Activated naive CD4-positive, alpha-beta T cell treated with anti-CD3 and anti-CD28 coated beads for 36 hours (primary cell): Measurements from ENCODE around the gene DOP1A. TPM values are rescaled to one million over a fixed set of nuclear protein-coding genes. Genes with fewer than 3 reads are reported as not detected.

Experiments
- CTCF ChIA-PET: fragments of 350-600 bp; sonication (Branson Sonifier 250); formaldehyde crosslinking; loops from one replicate; lab custom pipeline; 2021; ENCODE audit warnings: antibody characterized with exemption; lab: Charles Lee
- DNase-seq: peaks from one replicate; pipeline ENCODE4 v3.0.0-alpha.2; 2020
- H3K27ac Mint-ChIP-seq: one replicate; pipeline ENCODE4 v1.8.0; 2021; ENCODE audit warnings: mild to moderate bottlenecking, mixed read lengths
- H3K27me3 Mint-ChIP-seq: one replicate; pipeline ENCODE4 v1.8.0; 2021; ENCODE audit warnings: low read depth, mixed read lengths
- H3K36me3 Mint-ChIP-seq: one replicate; pipeline ENCODE4 v1.8.0; 2021; ENCODE audit warnings: low read depth, mixed read lengths
- H3K4me1 Mint-ChIP-seq: one replicate; pipeline ENCODE4 v1.8.0; 2021; ENCODE audit warnings: low read depth, mixed read lengths
- H3K4me3 Mint-ChIP-seq: one replicate; pipeline ENCODE4 v1.8.0; 2021; ENCODE audit warnings: mild to moderate bottlenecking, moderate library complexity, mixed read lengths
- H3K9me3 Mint-ChIP-seq: one replicate; pipeline ENCODE4 v1.8.0; 2021; ENCODE audit warnings: mixed read lengths
- intact Hi-C: fragments of 100-400 bp; cut with micrococcal nuclease; formaldehyde crosslinking; loops from one replicate; pipeline ENCODE4 v1.15.1; 2023
- total RNA-seq, 2 experiments: library from RNA; stranded (reverse); gene quantifications; one replicate each; pipeline ENCODE4 v1.2.3, GENCODE V29; 2021

Gene DOP1A
- total RNA-seq, 2 experiments from 2014 or later, result 5.0 to 6.5 TPM

- H3K4me3 Mint-ChIP-seq, result no peak overlapping the region
- H3K27me3 Mint-ChIP-seq, result no peaks in the 10 kb centered on the region
- DNase-seq, result no peak
- no peaks in the 10 kb centered on the region for H3K9me3 Mint-ChIP-seq
- peaks cover 20% of the 10 kb centered on the region for H3K4me1 Mint-ChIP-seq
- peaks cover 6% of the 10 kb centered on the region for H3K36me3 Mint-ChIP-seq
- CTCF ChIA-PET, result interaction anchor here (1.0 to 1.9 kb wide), 3 partner anchors 8 to 18 kb away, joined by 3 to 6 read pairs (median 4); partner anchors contain the start of genes DOP1A and UBE3D
- intact Hi-C loops, result no loop called here
- no peak overlapping the region for H3K27ac Mint-ChIP-seq
Observed at GRCh38 chr6:83083476-83083875, 16.0 kb downstream of the DOP1A start.

GRCh38 chr6:83086751-83087150 lies 19.3 kb downstream of the DOP1A start:
- Mint-ChIP-seq H3K4me1 (peaks cover 11% of the 10 kb centered on the region), H3K27ac (peak overlapping the region; percentile 2), H3K36me3 (peaks cover 3% of the 10 kb centered on the region), H3K4me3 (no peak overlapping the region), H3K27me3 (no peaks in the 10 kb centered on the region), H3K9me3 (no peaks in the 10 kb centered on the region)
- DNase-seq, result no peak
- intact Hi-C loops, result no loop called here
- CTCF ChIA-PET, result no interaction called here

- Mint-ChIP-seq H3K27ac (no peak overlapping the region), H3K4me1 (no peaks in the 10 kb centered on the region), H3K4me3 (no peak overlapping the region), H3K9me3 (no peaks in the 10 kb centered on the region), H3K27me3 (no peaks in the 10 kb centered on the region), H3K36me3 (peaks cover 5% of the 10 kb centered on the region)
- intact Hi-C loops, result no loop called here
- DNase-seq, result no peak
- CTCF ChIA-PET, result interaction anchor here (0.5 kb wide), 1 partner anchor 99 kb away, joined by 3 read pairs; no protein-coding TSS in a partner anchor
Observed at GRCh38 chr6:83092756-83093399, 25.4 kb downstream of the DOP1A start.

GRCh38 chr6:83096791-83097190 lies 29.3 kb downstream of the DOP1A start:
- CTCF ChIA-PET, result interaction anchor here (1.1 to 1.8 kb wide), 2 partner anchors 31 to 417 kb away, joined by 3 to 4 read pairs; no protein-coding TSS in a partner anchor
- H3K27ac Mint-ChIP-seq, result no peak overlapping the region
- intact Hi-C loops, result no loop called here
- no peak overlapping the region for H3K4me3 Mint-ChIP-seq
- H3K27me3 Mint-ChIP-seq, result no peaks in the 10 kb centered on the region
- H3K36me3 Mint-ChIP-seq, result peaks cover 11% of the 10 kb centered on the region
- DNase-seq, result no peak
- H3K9me3 Mint-ChIP-seq, result no peaks in the 10 kb centered on the region
- no peaks in the 10 kb centered on the region for H3K4me1 Mint-ChIP-seq

GRCh38 chr6:83097204-83097603 lies 29.7 kb downstream of the DOP1A start:
- no peak for DNase-seq
- no peaks in the 10 kb centered on the region for H3K4me1 Mint-ChIP-seq
- no peak overlapping the region for H3K4me3 Mint-ChIP-seq
- CTCF ChIA-PET, result interaction anchor here (1.1 to 1.8 kb wide), 2 partner anchors 31 to 417 kb away, joined by 3 to 4 read pairs; no protein-coding TSS in a partner anchor
- intact Hi-C loops, result no loop called here
- H3K27ac Mint-ChIP-seq, result no peak overlapping the region
- no peaks in the 10 kb centered on the region for H3K27me3 Mint-ChIP-seq
- peaks cover 15% of the 10 kb centered on the region for H3K36me3 Mint-ChIP-seq
- no peaks in the 10 kb centered on the region for H3K9me3 Mint-ChIP-seq

GRCh38 chr6:83097675-83098074 lies 30.2 kb downstream of the DOP1A start:
- no peaks in the 10 kb centered on the region for H3K27me3 Mint-ChIP-seq

GRCh38 chr6:83098589-83098988 lies 31.1 kb downstream of the DOP1A start:
- no peak for DNase-seq
- CTCF ChIA-PET, result interaction anchor here (1.2 kb wide), 1 partner anchor 31 kb away, joined by 3 read pairs; the partner anchor contains the start of gene DOP1A
- Mint-ChIP-seq H3K36me3 (peaks cover 26% of the 10 kb centered on the region), H3K4me1 (no peaks in the 10 kb centered on the region), H3K27ac (no peak overlapping the region), H3K27me3 (no peaks in the 10 kb centered on the region), H3K4me3 (no peak overlapping the region), H3K9me3 (no peaks in the 10 kb centered on the region)
- intact Hi-C loops, result no loop called here

More at GRCh38 chr6:83097675-83098074, 30.2 kb downstream of the DOP1A start:
- intact Hi-C loops, result no loop called here
- CTCF ChIA-PET, result interaction anchor here (1.2 kb wide), 1 partner anchor 30 kb away, joined by 3 read pairs; the partner anchor contains the start of gene DOP1A
- no peak overlapping the region for H3K27ac Mint-ChIP-seq
- H3K4me3 Mint-ChIP-seq, result no peak overlapping the region
- no peaks in the 10 kb centered on the region for H3K9me3 Mint-ChIP-seq
- peaks cover 19% of the 10 kb centered on the region for H3K36me3 Mint-ChIP-seq
- no peak for DNase-seq
- no peaks in the 10 kb centered on the region for H3K4me1 Mint-ChIP-seq

- CTCF ChIA-PET, result interaction anchor here (2.8 kb wide), 1 partner anchor 41 kb away, joined by 12 read pairs; the partner anchor contains the start of gene DOP1A
- no peak for DNase-seq
- Mint-ChIP-seq H3K27ac (no peak overlapping the region), H3K36me3 (peaks cover 25% of the 10 kb centered on the region), H3K27me3 (no peaks in the 10 kb centered on the region), H3K4me1 (no peaks in the 10 kb centered on the region), H3K9me3 (peaks cover 5% of the 10 kb centered on the region), H3K4me3 (no peak overlapping the region)
- intact Hi-C loops, result no loop called here
Observed at GRCh38 chr6:83108378-83108777, 40.9 kb downstream of the DOP1A start.

- no peaks in the 10 kb centered on the region for H3K27me3 Mint-ChIP-seq
- H3K4me3 Mint-ChIP-seq, result no peak overlapping the region
- H3K36me3 Mint-ChIP-seq, result peaks cover 5% of the 10 kb centered on the region
- no peak overlapping the region for H3K27ac Mint-ChIP-seq
- DNase-seq, result no peak
- no peaks in the 10 kb centered on the region for H3K9me3 Mint-ChIP-seq
- CTCF ChIA-PET, result no interaction called here
- no peaks in the 10 kb centered on the region for H3K4me1 Mint-ChIP-seq
- intact Hi-C loops, result no loop called here
Observed at GRCh38 chr6:83113258-83113657, 45.8 kb downstream of the DOP1A start.

- no peak overlapping the region for H3K27ac Mint-ChIP-seq
Observed at GRCh38 chr6:83114164-83114563, 46.7 kb downstream of the DOP1A start.

GRCh38 chr6:83117802-83118201 lies 50.3 kb downstream of the DOP1A start:
- no peaks in the 10 kb centered on the region for H3K9me3 Mint-ChIP-seq
- H3K27me3 Mint-ChIP-seq, result no peaks in the 10 kb centered on the region
- intact Hi-C loops, result no loop called here
- DNase-seq, result no peak
- H3K36me3 Mint-ChIP-seq, result peaks cover 4% of the 10 kb centered on the region
- CTCF ChIA-PET, result interaction anchor here (1.2 kb wide), 1 partner anchor 50 kb away, joined by 5 read pairs; the partner anchor contains the start of gene DOP1A
- no peak overlapping the region for H3K27ac Mint-ChIP-seq
- no peak overlapping the region for H3K4me3 Mint-ChIP-seq
- no peaks in the 10 kb centered on the region for H3K4me1 Mint-ChIP-seq

More at GRCh38 chr6:83114164-83114563, 46.7 kb downstream of the DOP1A start:
- H3K36me3 Mint-ChIP-seq, result peaks cover 4% of the 10 kb centered on the region
- CTCF ChIA-PET, result no interaction called here
- H3K9me3 Mint-ChIP-seq, result no peaks in the 10 kb centered on the region
- intact Hi-C loops, result no loop called here
- no peak overlapping the region for H3K4me3 Mint-ChIP-seq
- H3K27me3 Mint-ChIP-seq, result no peaks in the 10 kb centered on the region
- no peak for DNase-seq
- H3K4me1 Mint-ChIP-seq, result no peaks in the 10 kb centered on the region

GRCh38 chr6:83119742-83120300 lies 52.4 kb downstream of the DOP1A start:
- intact Hi-C loops, result no loop called here
- peaks cover 11% of the 10 kb centered on the region for H3K36me3 Mint-ChIP-seq
- no peaks in the 10 kb centered on the region for H3K4me1 Mint-ChIP-seq
- H3K27me3 Mint-ChIP-seq, result no peaks in the 10 kb centered on the region
- no peak for DNase-seq
- H3K9me3 Mint-ChIP-seq, result no peaks in the 10 kb centered on the region
- H3K4me3 Mint-ChIP-seq, result no peak overlapping the region
- CTCF ChIA-PET, result interaction anchor here (1.8 kb wide), 1 partner anchor 52 kb away, joined by 7 read pairs; the partner anchor contains the start of gene DOP1A
- H3K27ac Mint-ChIP-seq, result no peak overlapping the region
